ENCODE data around the gene NECTIN4.

- TF ChIP-seq, protein P1, sequence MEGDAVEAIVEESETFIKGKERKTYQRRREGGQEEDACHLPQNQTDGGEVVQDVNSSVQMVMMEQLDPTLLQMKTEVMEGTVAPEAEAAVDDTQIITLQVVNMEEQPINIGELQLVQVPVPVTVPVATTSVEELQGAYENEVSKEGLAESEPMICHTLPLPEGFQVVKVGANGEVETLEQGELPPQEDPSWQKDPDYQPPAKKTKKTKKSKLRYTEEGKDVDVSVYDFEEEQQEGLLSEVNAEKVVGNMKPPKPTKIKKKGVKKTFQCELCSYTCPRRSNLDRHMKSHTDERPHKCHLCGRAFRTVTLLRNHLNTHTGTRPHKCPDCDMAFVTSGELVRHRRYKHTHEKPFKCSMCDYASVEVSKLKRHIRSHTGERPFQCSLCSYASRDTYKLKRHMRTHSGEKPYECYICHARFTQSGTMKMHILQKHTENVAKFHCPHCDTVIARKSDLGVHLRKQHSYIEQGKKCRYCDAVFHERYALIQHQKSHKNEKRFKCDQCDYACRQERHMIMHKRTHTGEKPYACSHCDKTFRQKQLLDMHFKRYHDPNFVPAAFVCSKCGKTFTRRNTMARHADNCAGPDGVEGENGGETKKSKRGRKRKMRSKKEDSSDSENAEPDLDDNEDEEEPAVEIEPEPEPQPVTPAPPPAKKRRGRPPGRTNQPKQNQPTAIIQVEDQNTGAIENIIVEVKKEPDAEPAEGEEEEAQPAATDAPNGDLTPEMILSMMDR (IDR thresholded peaks at IDR 0.05; ENCODE audit: low read depth, low read length), result peak; percentile 84
- no peak for TF ChIP-seq EZH2phosphoT487 (IDR thresholded peaks at IDR 0.05; ENCODE audit: low read depth)
Observed at GRCh38 chr1:161071886-161072371, 17.4 kb downstream of the NECTIN4 start.

Measured in OCI-LY3 (cell line).